SJCRH30 (cell line): ENCODE measurements around the gene ARHGAP26. TPM values are rescaled to one million over a fixed set of nuclear protein-coding genes. Genes with fewer than 3 reads are reported as not detected.
"Not testable (repeated sequence)": the region's sequence is repeated elsewhere in the genome, so short reads cannot be mapped to it uniquely, and the experiment has no call there.

Experiments
- DNase-seq, 2 experiments: peaks; one replicate each; pipeline ENCODE4 v3.0.0-alpha.2; 2015 to 2020
- H3K27ac ChIP-seq: fragments of 250-450 bp; sonication (Bioruptor Pico); 2 replicates; pipeline ENCODE4 v1.5.1; 2020; ENCODE audit warnings: mild to moderate bottlenecking, moderate library complexity
- H3K27me3 ChIP-seq: fragments of 250-450 bp; sonication (Bioruptor Pico); 2 replicates; pipeline ENCODE4 v1.5.1; 2020; ENCODE audit warnings: mild to moderate bottlenecking, moderate library complexity
- H3K36me3 ChIP-seq: fragments of 250-450 bp; sonication (Bioruptor Pico); 2 replicates; pipeline ENCODE4 v1.5.1; 2020; ENCODE audit warnings: mild to moderate bottlenecking, moderate library complexity
- H3K4me1 ChIP-seq: fragments of 250-450 bp; sonication (Bioruptor Pico); 2 replicates; pipeline ENCODE4 v1.5.1; 2020; ENCODE audit warnings: mild to moderate bottlenecking, moderate library complexity
- H3K4me3 ChIP-seq: fragments of 250-450 bp; sonication (Bioruptor Pico); 2 replicates; pipeline ENCODE4 v1.5.1; 2020; ENCODE audit warnings: mild to moderate bottlenecking, moderate library complexity
- H3K9me3 ChIP-seq: fragments of 250-450 bp; sonication (Bioruptor Pico); replicated peaks from 2 replicates; pipeline ENCODE4 v1.5.1; 2020; ENCODE audit warnings: mild to moderate bottlenecking, moderate library complexity
- total RNA-seq: library from RNA; depleted of rRNA; stranded (reverse); fragments of >200 nt; shearing (Covaris generic); gene quantifications from 2 replicates; pipeline ENCODE4 v1.2.3, GENCODE V29; 2014

The ARHGAP26 gene
- total RNA-seq, 1 experiment from 2014 or later = 16.9 TPM

- Histone ChIP-seq H3K4me3 (no peak overlapping the region), H3K27me3 (no peaks in the 10 kb centered on the region), H3K27ac (no peak overlapping the region), H3K4me1 (no peaks in the 10 kb centered on the region), H3K9me3 (no peaks in the 10 kb centered on the region), H3K36me3 (no peaks in the 10 kb centered on the region)
- DNase-seq = no peak
Measured at GRCh38 chr5:142920849-142921612, 150.9 kb downstream of the ARHGAP26 start.

GRCh38 chr5:142922223-142922952, 152.2 kb downstream of the ARHGAP26 start:
- DNase-seq = peak in 1 of 2 experiments; percentile 65
- Histone ChIP-seq H3K4me1 (no peaks in the 10 kb centered on the region), H3K27me3 (no peaks in the 10 kb centered on the region), H3K27ac (no peak overlapping the region), H3K4me3 (no peak overlapping the region), H3K36me3 (no peaks in the 10 kb centered on the region), H3K9me3 (no peaks in the 10 kb centered on the region)

GRCh38 chr5:142924135-142924883, 154.1 kb downstream of the ARHGAP26 start:
- Histone ChIP-seq H3K36me3 (no peaks in the 10 kb centered on the region), H3K4me3 (no peak overlapping the region), H3K27ac (no peak overlapping the region), H3K9me3 (no peaks in the 10 kb centered on the region), H3K4me1 (no peaks in the 10 kb centered on the region), H3K27me3 (no peaks in the 10 kb centered on the region)
- DNase-seq = peak in 1 of 2 experiments; percentile 46

- Histone ChIP-seq H3K27me3 (no peaks in the 10 kb centered on the region), H3K9me3 (no peaks in the 10 kb centered on the region), H3K27ac (no peak overlapping the region), H3K36me3 (no peaks in the 10 kb centered on the region), H3K4me1 (no peaks in the 10 kb centered on the region), H3K4me3 (no peak overlapping the region)
- DNase-seq = no peak
Measured at GRCh38 chr5:142925795-142926194, 155.6 kb downstream of the ARHGAP26 start.

GRCh38 chr5:142926549-142926948, 156.4 kb downstream of the ARHGAP26 start:
- Histone ChIP-seq H3K27ac (no peak overlapping the region), H3K9me3 (no peaks in the 10 kb centered on the region), H3K36me3 (no peaks in the 10 kb centered on the region), H3K4me3 (no peak overlapping the region), H3K27me3 (no peaks in the 10 kb centered on the region), H3K4me1 (no peaks in the 10 kb centered on the region)
- no peak for DNase-seq

GRCh38 chr5:142928999-142929398, 158.8 kb downstream of the ARHGAP26 start:
- H3K9me3 ChIP-seq, H3K36me3 ChIP-seq, H3K4me1 ChIP-seq, H3K27me3 ChIP-seq, DNase-seq, H3K27ac ChIP-seq, H3K4me3 ChIP-seq: not testable (repeated sequence)

GRCh38 chr5:142929587-142929986, 159.4 kb downstream of the ARHGAP26 start:
- H3K4me3 ChIP-seq = no peak overlapping the region
- 0 out of 2 replicates have a peak, but pooled peaks cover 4% of the 10 kb centered on the region for H3K36me3 ChIP-seq
- no peaks in the 10 kb centered on the region for H3K27me3 ChIP-seq
- H3K9me3 ChIP-seq = no peaks in the 10 kb centered on the region
- no peak overlapping the region for H3K27ac ChIP-seq
- H3K4me1 ChIP-seq = no peaks in the 10 kb centered on the region; the same call in 1 of the 2 replicates
- no peak for DNase-seq

GRCh38 chr5:142930395-142931110, 160.4 kb downstream of the ARHGAP26 start:
- Histone ChIP-seq H3K36me3 (0 out of 2 replicates have a peak, but pooled peaks cover 4% of the 10 kb centered on the region), H3K9me3 (no peaks in the 10 kb centered on the region), H3K4me1 (no peaks in the 10 kb centered on the region; the same call in 1 of the 2 replicates), H3K27ac (no peak overlapping the region), H3K27me3 (no peaks in the 10 kb centered on the region), H3K4me3 (no peak overlapping the region)
- DNase-seq = no peak

GRCh38 chr5:142931896-142932686, 161.9 kb downstream of the ARHGAP26 start:
- Histone ChIP-seq H3K4me1 (no peaks in the 10 kb centered on the region; the same call in 1 of the 2 replicates), H3K27ac (no peak overlapping the region), H3K36me3 (0 out of 2 replicates have a peak, but pooled peaks cover 4% of the 10 kb centered on the region), H3K27me3 (no peaks in the 10 kb centered on the region), H3K9me3 (no peaks in the 10 kb centered on the region), H3K4me3 (no peak overlapping the region)
- no peak for DNase-seq

GRCh38 chr5:142934051-142934762, 164.0 kb downstream of the ARHGAP26 start:
- Histone ChIP-seq H3K27ac (no peak overlapping the region), H3K27me3 (no peaks in the 10 kb centered on the region), H3K4me1 (peaks cover 15% of the 10 kb centered on the region), H3K4me3 (no peak overlapping the region), H3K36me3 (0 out of 2 replicates have a peak, but pooled peaks cover 4% of the 10 kb centered on the region), H3K9me3 (no peaks in the 10 kb centered on the region)
- DNase-seq = no peak

- H3K9me3 ChIP-seq = no peaks in the 10 kb centered on the region
- no peaks in the 10 kb centered on the region for H3K27me3 ChIP-seq
- H3K27ac ChIP-seq = no peak overlapping the region
Measured at GRCh38 chr5:142935014-142935413, 164.8 kb downstream of the ARHGAP26 start.

GRCh38 chr5:142937374-142937773, 167.2 kb downstream of the ARHGAP26 start:
- H3K4me3 ChIP-seq = no peak overlapping the region
- H3K27ac ChIP-seq = no peak overlapping the region
- no peaks in the 10 kb centered on the region for H3K9me3 ChIP-seq
- peaks cover 15% of the 10 kb centered on the region for H3K4me1 ChIP-seq
- DNase-seq = no peak
- H3K27me3 ChIP-seq = no peaks in the 10 kb centered on the region
- 0 out of 2 replicates have a peak, but pooled peaks cover 4% of the 10 kb centered on the region for H3K36me3 ChIP-seq

More at GRCh38 chr5:142935014-142935413, 164.8 kb downstream of the ARHGAP26 start:
- 0 out of 2 replicates have a peak, but pooled peaks cover 4% of the 10 kb centered on the region for H3K36me3 ChIP-seq
- DNase-seq = no peak
- H3K4me3 ChIP-seq = no peak overlapping the region
- peaks cover 15% of the 10 kb centered on the region for H3K4me1 ChIP-seq

GRCh38 chr5:142938266-142938880, 168.2 kb downstream of the ARHGAP26 start:
- H3K36me3 ChIP-seq = no peaks in the 10 kb centered on the region
- no peaks in the 10 kb centered on the region for H3K27me3 ChIP-seq
- DNase-seq = peak; percentile 11 to 71
- peaks cover 15% of the 10 kb centered on the region for H3K4me1 ChIP-seq
- peak overlapping the region; percentile 45 for H3K27ac ChIP-seq
- H3K9me3 ChIP-seq = no peaks in the 10 kb centered on the region
- H3K4me3 ChIP-seq = no peak overlapping the region
